GM19438 (cell line): ENCODE measurements around the gene MGLL.

Experiments used
- ATAC-seq: cut with Tn5 transposase; IDR thresholded peaks from one replicate; pipeline ENCODE4 v1.9.1; 2021; ENCODE audit warnings: low read depth; ENCODE audit not compliant: unreplicated experiment

MGLL gene

DNA sequence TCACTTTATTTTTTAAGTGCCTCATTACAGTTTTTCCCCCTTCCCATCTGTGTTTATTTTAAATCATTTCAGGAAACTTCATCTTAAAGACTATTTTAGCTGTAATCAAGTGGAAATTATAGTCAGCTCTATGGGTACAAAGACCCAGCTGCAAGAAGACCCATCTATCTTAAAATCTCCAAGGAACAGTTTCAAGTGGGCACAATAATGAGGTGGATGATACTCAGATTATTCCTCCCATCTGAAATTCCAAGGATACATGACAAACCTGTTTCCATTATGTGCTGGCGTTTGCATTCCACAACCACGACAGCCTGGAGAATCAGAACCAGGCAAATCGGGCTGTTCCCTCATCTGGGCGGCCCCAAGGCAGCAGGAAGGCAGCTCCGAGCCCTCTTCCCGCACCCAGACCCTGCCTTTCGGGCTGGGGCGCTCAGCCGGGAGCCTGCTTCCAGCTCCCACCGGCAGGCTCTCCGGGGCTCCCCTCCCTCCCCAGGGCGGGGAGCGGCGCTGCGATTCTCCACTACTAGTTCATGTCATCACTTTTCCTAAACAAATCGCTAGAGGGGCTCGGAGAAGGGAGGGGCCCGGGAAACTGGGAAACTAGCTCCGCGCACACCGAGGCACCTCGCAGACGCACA is at the start of gene MGLL:
Gene MGLL, minus strand, starts transcription at position 475 of the 641 bp plus-strand sequence. Its CDS starts 197 bp downstream, at position 278.
- no peak for ATAC-seq

DNA sequence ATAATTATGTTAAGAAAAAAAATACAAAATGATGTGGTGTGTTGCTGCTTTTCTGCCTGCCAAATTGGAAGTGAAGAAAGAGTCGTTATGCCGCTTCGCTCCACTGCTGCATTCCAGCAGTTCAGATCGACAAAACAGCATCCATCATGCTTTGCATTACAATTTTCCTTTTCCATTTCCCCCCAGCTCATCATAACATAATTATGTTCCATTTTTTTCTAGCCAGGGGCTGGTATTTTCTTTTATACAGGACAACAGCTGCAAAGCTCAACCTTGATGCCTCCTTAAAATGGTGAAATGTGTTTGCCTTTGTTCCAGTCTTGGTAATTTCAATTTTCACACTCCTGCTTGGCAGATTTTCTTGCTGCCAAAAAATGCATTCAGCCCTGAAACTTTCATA is 47.8 kb upstream of the MGLL start:
- no peak for ATAC-seq

DNA sequence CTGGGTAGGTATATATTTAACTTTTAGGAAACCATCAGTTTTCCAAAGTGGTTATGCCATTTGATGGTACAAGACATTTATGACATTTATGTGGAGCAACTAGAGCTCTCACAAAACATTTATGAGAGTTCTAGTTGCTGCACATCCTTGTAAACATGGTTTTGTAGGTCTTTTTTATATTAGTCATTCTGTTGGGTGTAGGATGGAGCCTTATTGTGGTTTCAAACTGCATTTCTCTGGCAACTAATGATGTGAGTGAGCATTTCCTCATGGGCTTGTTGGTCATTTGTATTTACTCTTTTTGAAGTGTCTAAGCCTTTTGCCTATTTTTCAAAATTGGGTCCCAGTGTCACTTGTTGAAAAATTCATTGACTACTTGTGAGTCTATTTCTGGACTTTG is 45.7 kb upstream of the MGLL start:
- no peak for ATAC-seq

DNA sequence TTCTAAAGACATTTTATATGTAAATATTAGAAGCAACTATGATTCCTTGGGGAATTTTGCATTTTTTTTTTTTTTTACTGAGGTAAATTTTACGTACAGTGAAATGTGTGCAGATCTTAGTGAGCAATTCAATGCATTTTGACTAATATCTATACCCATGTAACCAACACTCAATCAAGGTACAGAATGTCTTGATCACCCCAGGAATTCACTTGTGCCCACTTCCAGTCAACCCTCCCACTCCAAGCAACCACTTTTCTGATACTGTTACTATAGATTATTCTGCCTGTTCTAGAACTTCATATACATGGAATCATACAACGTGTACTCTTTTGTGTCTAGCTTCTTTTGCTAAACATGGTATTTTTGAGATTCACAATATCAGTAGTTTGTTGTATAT is 45.1 kb upstream of the MGLL start:
- no peak for ATAC-seq

DNA sequence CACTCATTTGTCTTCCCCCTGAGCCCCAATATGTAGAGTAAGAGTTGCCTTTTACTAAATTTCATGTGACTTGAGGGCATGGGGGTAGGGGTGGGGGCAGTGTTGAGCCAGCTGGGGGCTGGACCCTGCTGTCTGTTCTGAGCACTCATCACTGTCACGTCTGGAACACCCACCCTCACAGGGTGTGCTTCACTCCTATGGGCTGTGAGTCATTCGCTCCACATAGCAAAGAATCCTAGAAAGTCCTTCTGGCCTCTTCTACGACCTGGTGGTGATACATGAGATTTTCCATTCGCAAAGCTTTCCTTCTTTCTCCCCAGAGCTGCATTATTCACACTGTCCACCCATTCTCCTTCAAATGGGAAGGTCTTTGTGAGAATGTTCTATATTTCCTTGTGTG is 43.6 kb upstream of the MGLL start:
- no peak for ATAC-seq

DNA sequence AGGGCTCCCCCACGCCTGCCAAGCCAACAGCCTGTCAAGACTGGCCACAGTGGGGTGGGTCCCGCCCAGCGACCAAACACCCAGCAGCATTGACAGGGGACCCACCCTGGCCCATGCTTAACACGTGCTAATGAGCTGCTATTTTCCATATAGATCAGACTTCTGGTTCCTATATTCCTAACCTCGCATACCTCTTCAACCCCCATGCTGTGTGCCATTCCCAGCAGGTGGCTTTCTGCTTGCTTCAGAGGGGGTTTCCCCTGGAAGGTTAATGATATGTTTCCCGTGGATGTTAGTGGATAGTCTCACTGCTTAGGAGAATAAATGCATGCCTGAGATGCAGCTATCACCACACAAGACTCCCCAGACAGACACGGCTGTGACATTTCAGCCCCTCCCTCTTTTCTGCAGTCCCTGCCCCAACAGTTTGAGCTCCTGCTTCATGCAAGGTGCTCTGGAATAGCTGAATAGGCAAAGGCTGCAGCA is 37.9 kb upstream of the MGLL start:
- ATAC-seq: no peak

DNA sequence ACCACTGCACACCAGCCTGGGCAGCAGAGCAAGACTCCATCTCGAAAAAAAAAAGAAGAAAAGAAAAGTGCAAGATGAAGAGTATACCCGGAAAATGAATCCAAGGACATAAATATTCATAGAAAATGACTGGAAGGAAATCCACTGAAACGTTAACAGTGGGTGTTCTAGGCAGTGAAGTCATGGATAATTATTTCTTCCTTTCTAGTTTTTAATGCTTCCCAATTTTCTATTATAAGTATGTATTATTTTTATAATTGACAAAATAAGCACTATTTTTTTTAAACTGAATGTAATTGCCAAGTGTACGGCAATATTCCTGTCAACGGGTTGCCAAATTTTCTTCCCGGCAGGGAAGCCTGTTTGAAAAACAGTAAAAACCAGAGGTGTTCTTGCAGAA is 37.4 kb upstream of the MGLL start:
- no peak for ATAC-seq

DNA sequence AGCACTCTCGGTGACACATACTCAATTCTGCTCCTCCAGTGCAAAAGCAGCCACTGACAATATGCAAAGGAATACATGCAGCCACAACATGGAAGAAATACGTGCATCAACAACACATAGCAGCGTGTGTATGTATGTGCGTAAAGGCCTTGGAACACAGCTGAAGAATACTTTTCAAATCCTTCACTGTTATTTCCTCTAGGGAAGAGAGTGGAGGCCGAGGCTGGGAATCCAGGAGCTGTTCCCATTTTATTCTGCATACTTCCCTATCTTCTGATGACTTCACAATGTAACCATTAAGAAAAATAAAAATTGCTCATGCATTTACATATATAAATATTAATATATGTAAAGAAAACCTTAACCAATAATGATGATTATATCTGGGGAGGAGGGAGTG is 36.6 kb upstream of the MGLL start:
- no peak for ATAC-seq

DNA sequence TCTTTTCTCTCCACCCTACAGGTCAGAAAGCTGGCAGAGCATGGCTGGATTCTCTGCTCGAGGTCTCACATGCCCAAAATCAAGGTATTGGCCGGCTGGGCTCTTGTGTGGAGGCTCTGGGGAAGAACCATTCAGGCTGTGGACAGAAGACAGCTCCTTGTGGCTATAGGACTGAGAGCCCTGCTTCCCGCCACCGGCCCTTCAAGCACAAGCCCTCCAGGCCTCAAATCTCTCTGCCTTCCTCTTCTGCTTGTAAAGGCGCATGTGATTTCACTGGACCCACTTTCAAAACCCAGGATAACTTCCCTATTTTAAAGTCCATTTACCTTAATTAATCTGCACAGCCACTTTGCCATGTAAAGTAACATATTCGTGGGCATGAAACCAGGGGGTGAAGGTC is 36.2 kb upstream of the MGLL start:
- ATAC-seq: no peak

DNA sequence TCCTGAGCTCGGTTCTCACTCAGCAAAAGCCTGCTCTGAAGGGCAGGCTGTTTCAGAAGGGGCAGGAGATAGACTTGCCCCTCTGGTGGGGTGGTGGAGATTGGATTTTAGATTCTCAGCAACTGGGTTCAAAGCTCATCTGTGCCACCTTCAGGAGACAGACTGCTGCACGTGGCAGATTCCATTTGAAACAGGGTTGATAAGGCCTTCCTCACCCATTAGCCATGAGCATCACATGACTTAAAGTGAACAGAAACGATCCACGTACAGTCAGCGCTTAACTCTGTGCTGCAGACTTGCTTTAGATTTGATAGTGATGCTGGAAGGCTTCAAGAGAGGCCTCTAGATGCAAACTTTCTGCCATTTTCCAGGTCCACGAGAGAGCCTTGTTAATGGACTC is 35.0 kb upstream of the MGLL start:
- no peak for ATAC-seq

DNA sequence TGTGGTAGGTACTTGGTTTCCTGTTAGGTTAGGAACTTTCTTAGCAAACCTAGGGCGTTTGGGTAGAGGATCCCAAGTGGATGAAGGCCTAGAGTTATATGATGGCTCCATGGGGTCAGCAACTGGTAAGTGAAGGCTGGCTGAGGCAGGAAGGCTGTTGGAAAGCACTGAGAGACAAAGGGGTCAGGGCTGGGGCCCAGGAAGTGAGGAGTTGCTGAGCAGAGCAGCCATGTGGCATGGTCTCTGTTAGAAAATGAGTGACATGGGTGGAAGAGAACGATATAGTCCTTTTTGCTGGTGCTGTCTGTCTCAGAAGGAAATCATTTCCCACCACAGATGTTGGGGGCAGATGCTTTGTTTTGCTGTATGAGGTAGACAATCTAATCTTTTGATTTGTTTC is 34.5 kb upstream of the MGLL start:
- no peak for ATAC-seq

DNA sequence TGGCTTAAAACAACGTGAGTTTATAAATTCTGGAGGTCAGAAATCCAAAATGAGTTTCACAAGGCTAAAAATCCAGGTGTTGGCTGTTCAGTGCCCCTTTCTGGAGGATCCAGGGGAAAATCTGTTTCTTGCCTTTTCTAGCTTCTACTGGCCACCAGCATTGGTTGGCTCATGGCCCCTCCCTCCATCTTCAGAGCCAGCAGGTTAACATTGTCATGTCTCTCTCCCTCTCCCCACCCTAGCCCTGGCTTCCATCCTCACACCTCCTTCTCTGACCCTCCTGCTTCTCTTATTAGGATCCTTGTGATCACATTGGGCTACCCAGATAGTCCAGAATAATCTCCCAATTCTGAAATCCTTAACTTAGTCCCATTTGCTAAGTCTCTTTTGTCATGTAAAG is 32.9 kb upstream of the MGLL start:
- no peak for ATAC-seq

DNA sequence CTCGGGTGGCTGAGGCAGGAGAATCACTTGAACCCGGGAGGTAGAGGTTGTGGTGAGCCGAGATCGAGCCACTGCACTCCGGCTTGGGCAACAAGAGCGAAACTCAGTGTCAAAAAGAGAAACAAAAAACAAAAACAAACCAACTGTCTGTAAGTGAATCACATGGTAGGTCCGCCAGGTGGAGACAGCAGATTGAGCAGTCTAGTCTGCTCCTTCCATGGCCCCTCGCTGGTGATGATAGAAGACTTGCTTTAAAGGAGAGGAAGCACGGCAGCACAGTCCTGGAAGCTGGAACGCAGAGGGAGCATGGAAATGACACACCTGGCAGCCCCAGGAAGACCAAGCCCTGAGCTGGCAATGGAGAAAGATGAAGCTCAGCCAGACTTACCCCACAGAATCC is 31.4 kb upstream of the MGLL start:
- ATAC-seq: no peak

DNA sequence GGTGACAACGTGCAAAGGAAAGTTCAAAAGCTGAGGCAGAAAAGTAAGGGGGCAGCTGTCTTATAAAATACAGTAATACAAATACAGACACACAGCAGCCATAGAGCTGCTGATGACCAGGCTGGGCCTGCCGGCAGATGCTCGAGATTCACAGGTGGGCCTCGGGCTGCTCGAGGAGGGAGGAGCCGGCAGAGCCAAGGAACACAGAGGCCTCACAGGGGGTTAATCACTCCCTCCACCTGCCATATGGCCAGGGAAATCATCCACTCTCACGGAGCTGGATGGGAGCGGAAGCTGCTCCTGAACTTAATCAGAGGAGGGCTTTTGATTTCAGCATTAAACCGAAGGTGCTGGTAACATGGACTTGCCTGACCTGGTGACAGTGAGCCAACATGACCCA is 29.6 kb upstream of the MGLL start:
- ATAC-seq: no peak

DNA sequence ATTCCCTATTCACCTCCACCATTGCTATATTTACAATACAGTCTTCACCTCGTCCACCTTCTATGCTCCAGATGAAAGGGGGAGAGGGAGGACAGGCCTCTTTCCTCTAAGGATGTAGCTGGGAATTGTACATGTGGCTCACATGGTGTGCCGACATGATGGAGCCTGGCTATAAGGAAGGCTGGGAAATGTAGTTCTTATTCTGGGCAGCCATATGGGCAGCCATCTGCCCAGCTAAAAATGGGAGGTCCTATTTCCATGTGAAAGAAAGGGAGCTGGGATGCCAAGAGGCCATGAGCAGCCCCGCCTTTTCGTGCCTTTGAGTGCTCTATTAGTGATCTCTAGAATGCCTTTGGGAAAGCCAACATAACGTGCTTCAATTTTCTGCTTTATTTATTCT is 27.1 kb upstream of the MGLL start:
- ATAC-seq: no peak

DNA sequence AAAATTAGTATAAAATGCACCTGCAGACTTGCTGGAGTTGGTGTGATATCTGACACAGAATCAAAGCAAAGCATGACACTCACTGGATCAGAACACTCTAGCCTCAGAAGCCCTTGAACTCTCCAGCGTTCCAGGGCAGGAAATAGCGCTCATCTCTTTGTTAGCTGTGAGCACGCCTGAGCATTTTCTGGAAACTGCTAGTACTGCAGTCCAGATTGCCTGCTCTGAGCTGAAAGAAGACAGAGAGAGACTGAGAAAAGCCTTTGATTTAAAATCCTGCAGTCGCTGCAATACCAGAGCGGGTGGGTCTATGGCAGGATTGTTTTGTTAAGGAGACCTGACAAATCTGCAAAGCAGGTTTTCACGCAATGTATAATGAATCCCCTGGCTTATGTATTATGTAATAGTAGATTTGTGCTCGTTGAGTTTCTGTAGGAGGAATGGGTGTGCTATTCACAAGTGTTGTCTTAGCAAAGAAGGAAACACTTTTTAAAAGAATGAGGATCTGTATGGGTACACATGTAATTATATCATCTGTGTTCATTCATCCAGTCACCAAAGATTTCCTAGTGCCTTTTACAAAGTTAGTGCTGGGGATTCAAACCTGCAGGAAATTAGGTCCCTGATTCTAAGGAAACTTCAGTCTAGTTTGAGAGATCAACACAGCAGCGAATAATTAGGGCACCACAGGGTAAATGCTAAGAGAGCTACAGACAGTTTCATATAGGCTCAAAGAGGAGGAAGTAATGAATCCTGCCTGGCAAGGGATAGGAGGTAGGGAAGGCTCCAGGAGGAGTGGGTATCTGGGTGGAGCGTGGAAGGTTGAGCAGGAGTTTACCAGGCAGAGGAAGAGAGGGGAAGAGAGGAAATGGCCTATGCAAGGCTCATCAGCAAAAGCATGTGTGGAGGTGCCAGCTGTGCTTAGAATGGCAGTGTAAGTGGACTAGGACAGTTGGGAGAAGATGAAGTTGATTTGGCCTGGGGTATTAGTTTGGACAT is 26.1 kb upstream of the MGLL start:
- no peak for ATAC-seq

DNA sequence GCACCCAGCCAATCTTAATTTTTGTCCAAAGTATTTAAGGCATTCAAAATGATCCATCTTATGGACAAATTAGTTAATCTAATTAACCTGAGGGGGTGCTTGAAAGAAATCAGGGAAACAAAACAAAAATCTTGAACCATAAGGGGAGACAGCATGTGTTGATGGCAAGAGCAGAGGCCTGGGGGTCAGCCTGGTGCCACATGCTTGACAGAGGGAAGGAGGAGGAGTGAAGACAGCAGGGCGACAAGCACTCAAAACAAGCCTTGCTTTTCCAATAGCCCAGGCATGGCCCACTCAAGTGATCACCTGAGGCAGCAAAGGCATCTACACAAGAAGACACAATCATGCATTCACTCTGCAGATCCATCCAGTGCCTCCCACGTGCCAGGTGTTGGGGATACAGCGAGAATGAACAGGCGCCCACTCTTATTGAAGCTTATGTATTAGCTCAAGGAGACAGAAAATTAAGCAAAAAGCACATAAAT is 25.0 kb upstream of the MGLL start:
- ATAC-seq: no peak

DNA sequence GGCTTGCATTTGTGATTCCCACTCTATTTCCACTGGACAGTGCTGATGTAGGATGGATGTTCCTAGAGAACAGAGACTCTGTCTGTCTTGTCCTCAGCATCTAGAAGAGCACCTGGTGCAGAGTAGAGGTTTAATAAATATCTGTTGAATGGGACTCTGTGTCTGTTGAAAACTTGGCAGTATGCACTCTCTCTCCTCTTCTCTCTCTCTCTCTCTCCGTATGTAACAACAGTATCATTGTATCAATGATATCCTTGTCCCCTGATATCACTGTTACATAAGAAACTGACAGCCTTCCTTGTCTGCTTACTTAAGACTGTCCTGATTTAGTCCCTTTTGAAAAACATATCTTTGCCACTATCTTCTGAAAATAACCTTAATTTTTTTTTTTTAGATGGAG is 24.3 kb upstream of the MGLL start:
- ATAC-seq: no peak

DNA sequence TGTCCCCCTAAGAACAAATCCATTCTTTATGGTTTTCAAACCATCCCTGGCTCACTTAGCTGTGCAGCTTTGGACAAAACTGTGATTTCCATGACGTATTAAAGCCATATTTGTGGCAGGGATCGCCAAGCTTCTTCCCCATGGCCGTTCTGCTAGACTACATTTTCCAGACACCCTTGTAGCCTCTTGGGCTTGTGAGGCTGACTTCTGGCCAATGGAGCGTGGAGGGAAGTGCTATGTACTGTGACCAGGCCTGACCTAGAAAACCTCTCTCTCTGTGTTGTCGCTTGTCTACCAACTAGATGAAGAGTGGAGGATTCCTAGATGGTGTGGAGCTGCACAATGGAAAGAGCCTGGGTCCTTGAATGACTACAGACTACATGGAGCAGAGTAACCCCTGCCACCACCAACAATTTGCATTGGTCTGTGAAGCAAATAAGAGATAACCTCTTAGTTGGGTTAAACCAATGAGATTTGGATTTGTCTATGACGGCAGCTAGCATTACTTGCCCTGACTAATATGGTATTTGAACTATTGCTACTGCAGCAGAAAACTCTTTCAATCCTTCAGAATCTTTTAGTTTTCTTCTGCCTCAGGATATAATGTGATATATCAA is 22.1 kb upstream of the MGLL start:
- no peak for ATAC-seq

DNA sequence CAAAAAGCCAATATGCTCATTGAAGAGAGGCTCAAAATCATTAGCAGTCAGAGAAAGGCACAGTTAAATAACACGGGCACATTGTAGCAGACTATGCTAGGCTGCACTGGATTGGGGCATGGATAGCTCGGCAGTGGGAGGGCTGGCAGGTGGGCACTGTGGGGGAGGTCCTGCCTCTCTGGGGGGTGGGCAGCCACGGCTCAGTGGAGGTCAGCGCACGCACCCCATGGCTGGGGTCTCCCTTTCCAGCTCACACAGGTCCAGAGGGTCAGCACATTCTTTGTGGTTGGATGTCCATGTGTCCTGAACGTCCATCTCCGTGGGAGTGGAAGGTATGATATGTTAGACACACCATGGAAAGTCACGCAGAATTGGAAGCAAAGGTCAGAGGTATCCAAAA is 18.4 kb upstream of the MGLL start:
- ATAC-seq: no peak

DNA sequence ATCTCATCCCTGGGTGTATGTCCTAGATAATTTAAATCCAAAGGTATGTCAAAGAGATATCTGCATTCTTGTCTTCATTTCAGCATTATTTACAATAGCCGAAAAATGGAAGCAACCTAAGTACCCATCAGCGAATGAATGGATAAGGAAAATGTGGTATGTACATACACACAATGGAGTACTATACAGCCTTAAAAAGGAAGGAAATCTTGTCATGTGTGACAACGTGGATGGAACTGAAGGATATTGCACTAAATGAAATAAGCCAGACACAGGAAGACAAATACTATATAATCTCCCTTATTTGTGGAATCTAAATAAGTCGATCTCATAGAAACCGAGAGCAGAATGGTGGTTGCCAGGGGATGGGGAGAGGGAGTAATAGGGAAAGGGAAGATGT is 16.8 kb upstream of the MGLL start:
- no peak for ATAC-seq
